ENCODE data around the gene PTRH1. TPM values are rescaled to one million over a fixed set of nuclear protein-coding genes. Genes with fewer than 3 reads are reported as not detected.

Gene PTRH1
- total and polyA plus RNA-seq, 10 of the 15 experiments (the other 5 are each of a cell fraction or from before 2014, with no cell fraction given), result 0.69 to 38.4 (median 10.2) TPM

- TF ChIP-seq BCLAF1 (IDR thresholded peaks at IDR 0.05) (no peak), HDGF (IDR thresholded peaks at IDR 0.05) (no peak), RBBP5 (conservative IDR thresholded peaks at IDR 0.05) (no peak), HCFC1 (IDR thresholded peaks at IDR 0.05; ENCODE audit: low read length) (no peak), ZNF274 (IDR thresholded peaks at IDR 0.05; ENCODE audit: insufficient read depth, insufficient read length) (no peak), NRF1 (conservative IDR thresholded peaks at IDR 0.05; ENCODE audit: low read depth, low read length) (no peak), HDAC6 (IDR thresholded peaks at IDR 0.05; ENCODE audit: unreplicated experiment) (no peak)
- TF ChIP-seq, protein P1, sequence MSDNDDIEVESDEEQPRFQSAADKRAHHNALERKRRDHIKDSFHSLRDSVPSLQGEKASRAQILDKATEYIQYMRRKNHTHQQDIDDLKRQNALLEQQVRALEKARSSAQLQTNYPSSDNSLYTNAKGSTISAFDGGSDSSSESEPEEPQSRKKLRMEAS (IDR thresholded peaks at IDR 0.05; ENCODE audit: low read depth, low read length), result no peak
- TF ChIP-seq, protein P2, sequence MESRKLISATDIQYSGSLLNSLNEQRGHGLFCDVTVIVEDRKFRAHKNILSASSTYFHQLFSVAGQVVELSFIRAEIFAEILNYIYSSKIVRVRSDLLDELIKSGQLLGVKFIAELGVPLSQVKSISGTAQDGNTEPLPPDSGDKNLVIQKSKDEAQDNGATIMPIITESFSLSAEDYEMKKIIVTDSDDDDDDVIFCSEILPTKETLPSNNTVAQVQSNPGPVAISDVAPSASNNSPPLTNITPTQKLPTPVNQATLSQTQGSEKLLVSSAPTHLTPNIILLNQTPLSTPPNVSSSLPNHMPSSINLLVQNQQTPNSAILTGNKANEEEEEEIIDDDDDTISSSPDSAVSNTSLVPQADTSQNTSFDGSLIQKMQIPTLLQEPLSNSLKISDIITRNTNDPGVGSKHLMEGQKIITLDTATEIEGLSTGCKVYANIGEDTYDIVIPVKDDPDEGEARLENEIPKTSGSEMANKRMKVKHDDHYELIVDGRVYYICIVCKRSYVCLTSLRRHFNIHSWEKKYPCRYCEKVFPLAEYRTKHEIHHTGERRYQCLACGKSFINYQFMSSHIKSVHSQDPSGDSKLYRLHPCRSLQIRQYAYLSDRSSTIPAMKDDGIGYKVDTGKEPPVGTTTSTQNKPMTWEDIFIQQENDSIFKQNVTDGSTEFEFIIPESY (IDR thresholded peaks at IDR 0.05), result no peak
- TF ChIP-seq, protein P3, sequence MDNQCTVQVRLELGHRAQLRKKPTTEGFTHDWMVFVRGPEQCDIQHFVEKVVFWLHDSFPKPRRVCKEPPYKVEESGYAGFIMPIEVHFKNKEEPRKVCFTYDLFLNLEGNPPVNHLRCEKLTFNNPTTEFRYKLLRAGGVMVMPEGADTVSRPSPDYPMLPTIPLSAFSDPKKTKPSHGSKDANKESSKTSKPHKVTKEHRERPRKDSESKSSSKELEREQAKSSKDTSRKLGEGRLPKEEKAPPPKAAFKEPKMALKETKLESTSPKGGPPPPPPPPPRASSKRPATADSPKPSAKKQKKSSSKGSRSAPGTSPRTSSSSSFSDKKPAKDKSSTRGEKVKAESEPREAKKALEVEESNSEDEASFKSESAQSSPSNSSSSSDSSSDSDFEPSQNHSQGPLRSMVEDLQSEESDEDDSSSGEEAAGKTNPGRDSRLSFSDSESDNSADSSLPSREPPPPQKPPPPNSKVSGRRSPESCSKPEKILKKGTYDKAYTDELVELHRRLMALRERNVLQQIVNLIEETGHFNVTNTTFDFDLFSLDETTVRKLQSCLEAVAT (IDR thresholded peaks at IDR 0.05), result no peak
- TF ChIP-seq, protein P4, sequence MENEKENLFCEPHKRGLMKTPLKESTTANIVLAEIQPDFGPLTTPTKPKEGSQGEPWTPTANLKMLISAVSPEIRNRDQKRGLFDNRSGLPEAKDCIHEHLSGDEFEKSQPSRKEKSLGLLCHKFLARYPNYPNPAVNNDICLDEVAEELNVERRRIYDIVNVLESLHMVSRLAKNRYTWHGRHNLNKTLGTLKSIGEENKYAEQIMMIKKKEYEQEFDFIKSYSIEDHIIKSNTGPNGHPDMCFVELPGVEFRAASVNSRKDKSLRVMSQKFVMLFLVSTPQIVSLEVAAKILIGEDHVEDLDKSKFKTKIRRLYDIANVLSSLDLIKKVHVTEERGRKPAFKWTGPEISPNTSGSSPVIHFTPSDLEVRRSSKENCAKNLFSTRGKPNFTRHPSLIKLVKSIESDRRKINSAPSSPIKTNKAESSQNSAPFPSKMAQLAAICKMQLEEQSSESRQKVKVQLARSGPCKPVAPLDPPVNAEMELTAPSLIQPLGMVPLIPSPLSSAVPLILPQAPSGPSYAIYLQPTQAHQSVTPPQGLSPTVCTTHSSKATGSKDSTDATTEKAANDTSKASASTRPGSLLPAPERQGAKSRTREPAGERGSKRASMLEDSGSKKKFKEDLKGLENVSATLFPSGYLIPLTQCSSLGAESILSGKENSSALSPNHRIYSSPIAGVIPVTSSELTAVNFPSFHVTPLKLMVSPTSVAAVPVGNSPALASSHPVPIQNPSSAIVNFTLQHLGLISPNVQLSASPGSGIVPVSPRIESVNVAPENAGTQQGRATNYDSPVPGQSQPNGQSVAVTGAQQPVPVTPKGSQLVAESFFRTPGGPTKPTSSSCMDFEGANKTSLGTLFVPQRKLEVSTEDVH (IDR thresholded peaks at IDR 0.05; ENCODE audit: low read depth, partially characterized antibody), result no peak
Measured at GRCh38 chr9:127700140-127700539, 15.3 kb downstream of the PTRH1 start (continued).

All from GM12878 (cell line).